PC-9 (cell line): Measurements from ENCODE around the gene MTUS2. TPM values are rescaled to one million over a fixed set of nuclear protein-coding genes. Genes with fewer than 3 reads are reported as not detected.

Source experiments
- BruUV-seq: library from RNA; stranded (reverse); fragments of 400-500 nt; replicated peaks from 2 replicates; lab custom pipeline; 2021; lab: Mats Ljungman, UMichigan
- CTCF ChIA-PET: fragments of 300-600 bp; sonication (Branson Sonifier 250); formaldehyde crosslinking; loops from one replicate; lab custom pipeline; 2022; ENCODE audit warnings: antibody characterized with exemption; lab: Charles Lee
- POLR2A ChIA-PET: fragments of 300-600 bp; sonication (Branson Sonifier 250); formaldehyde crosslinking; loops from one replicate; lab custom pipeline; 2022; ENCODE audit warnings: antibody characterized with exemption; ENCODE audit not compliant: unreplicated experiment; lab: Charles Lee
- DNase-seq, 2 experiments: peaks; one replicate each; pipeline versions ENCODE4 v3.0.0 to v3.0.0-alpha.2; 2015 to 2022; ENCODE audit warnings: mixed read lengths in 1 of 2
- H2AFZ ChIP-seq: fragments of 200-600 bp; sonication (generic); 2 replicates; pipeline ENCODE4 v1.8.1; 2017; ENCODE audit warnings: antibody characterized with exemption
- H3F3A ChIP-seq: fragments of 200-600 bp; sonication (generic); 2 replicates; pipeline ENCODE4 v1.8.1; 2017; ENCODE audit warnings: antibody characterized with exemption, mild to moderate bottlenecking, low read depth; ENCODE audit not compliant: insufficient read depth
- H3K27ac ChIP-seq: fragments of 200-600 bp; sonication (generic); 2 replicates; pipeline ENCODE4 v1.6.1; 2016; ENCODE audit warnings: mixed run types
- H3K27me3 ChIP-seq: fragments of 200-600 bp; sonication (generic); 2 replicates; pipeline ENCODE4 v1.6.1; 2016; ENCODE audit warnings: low read depth, mixed run types; ENCODE audit not compliant: insufficient read depth
- H3K36me3 ChIP-seq: fragments of 200-600 bp; sonication (generic); 2 replicates; pipeline ENCODE4 v1.6.1; 2016; ENCODE audit warnings: low read depth, mixed run types
- H3K4me1 ChIP-seq: fragments of 200-600 bp; sonication (generic); replicated peaks from 2 replicates; pipeline ENCODE4 v1.6.1; 2016; ENCODE audit warnings: mixed run types; ENCODE audit not compliant: insufficient read depth
- H3K4me2 ChIP-seq: fragments of 200-600 bp; sonication (generic); 2 replicates; pipeline ENCODE4 v1.6.1; 2017; ENCODE audit warnings: mixed run types
- H3K4me3 ChIP-seq: fragments of 200-600 bp; sonication (generic); 2 replicates; pipeline ENCODE4 v1.6.1; 2016; ENCODE audit warnings: mixed run types
- H3K79me2 ChIP-seq: fragments of 200-600 bp; sonication (generic); 2 replicates; pipeline ENCODE4 v1.6.1; 2017; ENCODE audit warnings: low read depth, mixed run types
- H3K9me2 ChIP-seq: fragments of 200-600 bp; sonication (generic); 2 replicates; pipeline ENCODE4 v1.8.1; 2017; ENCODE audit warnings: mild to moderate bottlenecking; ENCODE audit not compliant: insufficient read depth
- H3K9me3 ChIP-seq: fragments of 200-600 bp; sonication (generic); 2 replicates; pipeline ENCODE4 v1.8.1; 2016; ENCODE audit warnings: low read depth; ENCODE audit not compliant: insufficient read depth
- H4K20me1 ChIP-seq: fragments of 200-600 bp; sonication (generic); 2 replicates; pipeline ENCODE4 v1.8.1; 2017; ENCODE audit not compliant: insufficient read depth
- CTCF ChIP-seq: fragments of 200-600 bp; sonication (generic); conservative IDR thresholded peaks from 2 replicates; pipeline ENCODE4 v1.6.1; 2017; ENCODE audit warnings: mixed run types, antibody characterized with exemption, mild to moderate bottlenecking, moderate library complexity
- EZH2 ChIP-seq: fragments of 200-600 bp; sonication (generic); IDR thresholded peaks from 2 replicates; pipeline ENCODE4 v1.8.0; 2017; ENCODE audit warnings: antibody characterized with exemption, low read depth
- intact Hi-C: fragments of 100-400 bp; cut with micrococcal nuclease; formaldehyde crosslinking; loops from one replicate; pipeline ENCODE4 v1.10.0; 2022; ENCODE audit not compliant: unreplicated experiment
- total RNA-seq: library from RNA; stranded (reverse); gene quantifications from 2 replicates; pipeline ENCODE4 v1.2.3, GENCODE V29; 2021

Gene MTUS2
- total RNA-seq, 1 experiment from 2014 or later, result not detected

GRCh38 chr13:29499506-29500165 lies 679.5 kb downstream of the MTUS2 start:
- H3K4me2 ChIP-seq, result no peak overlapping the region
- TF ChIP-seq CTCF (no peak), EZH2 (no peak)
- no peak for DNase-seq
- H2AFZ ChIP-seq, result no peak overlapping the region
- no peaks in the 10 kb centered on the region for H3F3A ChIP-seq
- H3K79me2 ChIP-seq, result no peaks in the 10 kb centered on the region
- H3K27me3 ChIP-seq, result peaks cover 7% of the 10 kb centered on the region; the same call in 1 of the 2 replicates
- intact Hi-C loops, result no loop called here
- H3K4me1 ChIP-seq, result no peaks in the 10 kb centered on the region
- no TSS peak for BruUV-seq
- no peaks in the 10 kb centered on the region for H4K20me1 ChIP-seq
- POLR2A ChIA-PET, result no interaction called here
- H3K36me3 ChIP-seq, result no peaks in the 10 kb centered on the region
- CTCF ChIA-PET, result interaction anchor here (0.5 kb wide), 1 partner anchor 1225 kb away, joined by 3 read pairs; no protein-coding TSS in a partner anchor
- H3K27ac ChIP-seq, result no peak overlapping the region
- no peak overlapping the region for H3K4me3 ChIP-seq
- no peaks in the 10 kb centered on the region for H3K9me2 ChIP-seq
- H3K9me3 ChIP-seq, result no peaks in the 10 kb centered on the region

- no TSS peak for BruUV-seq
- POLR2A ChIA-PET, result no interaction called here
Measured at GRCh38 chr13:29500386-29500785, 680.2 kb downstream of the MTUS2 start.

GRCh38 chr13:29501674-29502073 lies 681.5 kb downstream of the MTUS2 start:
- H3K36me3 ChIP-seq, result no peaks in the 10 kb centered on the region
- no peaks in the 10 kb centered on the region for H3K79me2 ChIP-seq
- TF ChIP-seq EZH2 (no peak), CTCF (no peak)
- H2AFZ ChIP-seq, result no peak overlapping the region
- H3K9me2 ChIP-seq, result no peaks in the 10 kb centered on the region
- intact Hi-C loops, result no loop called here
- ChIA-PET CTCF (no interaction called here), POLR2A (no interaction called here)
- H3K4me2 ChIP-seq, result no peak overlapping the region
- no peak overlapping the region for H3K27ac ChIP-seq
- H3K27me3 ChIP-seq, result peaks cover 7% of the 10 kb centered on the region; the same call in 1 of the 2 replicates
- no peaks in the 10 kb centered on the region for H3K9me3 ChIP-seq
- H3K4me3 ChIP-seq, result no peak overlapping the region
- H3K4me1 ChIP-seq, result no peaks in the 10 kb centered on the region
- no peaks in the 10 kb centered on the region for H3F3A ChIP-seq
- no peak for DNase-seq
- BruUV-seq, result no TSS peak
- H4K20me1 ChIP-seq, result peaks cover under 1% of the 10 kb centered on the region; the same call in 1 of the 2 replicates

More at GRCh38 chr13:29500386-29500785, 680.2 kb downstream of the MTUS2 start:
- H3K36me3 ChIP-seq, result no peaks in the 10 kb centered on the region
- H3K4me2 ChIP-seq, result no peak overlapping the region
- H3K4me3 ChIP-seq, result no peak overlapping the region
- no peaks in the 10 kb centered on the region for H3K9me3 ChIP-seq
- H3K4me1 ChIP-seq, result no peaks in the 10 kb centered on the region
- CTCF ChIA-PET, result no interaction called here
- H3K27me3 ChIP-seq, result peaks cover 7% of the 10 kb centered on the region; the same call in 1 of the 2 replicates
- DNase-seq, result no peak
- H3K9me2 ChIP-seq, result no peaks in the 10 kb centered on the region
- no peaks in the 10 kb centered on the region for H4K20me1 ChIP-seq
- no peaks in the 10 kb centered on the region for H3F3A ChIP-seq
- intact Hi-C loops, result no loop called here
- no peak overlapping the region for H2AFZ ChIP-seq
- TF ChIP-seq CTCF (no peak), EZH2 (no peak)
- no peaks in the 10 kb centered on the region for H3K79me2 ChIP-seq
- no peak overlapping the region for H3K27ac ChIP-seq
